ENCODE data around the gene AP1G2. TPM values are rescaled to one million over a fixed set of nuclear protein-coding genes. Genes with fewer than 3 reads are reported as not detected.
A peak's percentile ranks its signal among the peaks of the same experiment; 100 is the strongest.

The AP1G2 gene
- total and polyA plus RNA-seq, 8 donors = 39.1 to 531 (median 189) TPM

GRCh38 chr14:23579739-23580138 lies 12.1 kb upstream of the AP1G2 start:
- intact Hi-C loops (cut with DNase I; ENCODE audit: low total_unique reads) = no loop called here
- no peaks in the 10 kb centered on the region for H3K36me3 ChIP-seq

GRCh38 chr14:23579311-23579630 lies 11.7 kb upstream of the AP1G2 start:
- peaks cover 23 to 30% (median 26%) of the 10 kb centered on the region in 4 donors for H3K4me1 ChIP-seq
- TF ChIP-seq CTCF (IDR thresholded peaks at IDR 0.05) = no peak
- no peak for TF ChIP-seq POLR2AphosphoS5 (IDR thresholded peaks at IDR 0.05)
- TF ChIP-seq EP300 (IDR thresholded peaks at IDR 0.05) = no peak
- TF ChIP-seq POLR2A (IDR thresholded peaks at IDR 0.05) = no peak
- DNase-seq = peak in 1 of 2 donors; percentile 11
- H3K4me3 ChIP-seq = no peak overlapping the region
- intact Hi-C loops (cut with DNase I; ENCODE audit: low total_unique reads) = no loop called here
- 59 to 76% (median 70%) methylated on average over 3 of the region's 3 CpGs for WGBS, 5 donors
- no peaks in the 10 kb centered on the region for H3K9me3 ChIP-seq
- H3K27me3 ChIP-seq = peaks cover 29 to 84% (median 39%) of the 10 kb centered on the region in 3 donors
- H3K27ac ChIP-seq = no peak overlapping the region
- no peaks in the 10 kb centered on the region for H3K36me3 ChIP-seq

More at GRCh38 chr14:23579739-23580138, 12.1 kb upstream of the AP1G2 start:
- DNase-seq = no peak
- Histone ChIP-seq H3K9me3 (no peaks in the 10 kb centered on the region), H3K4me3 (no peak overlapping the region), H3K27me3 (peaks cover 28 to 80% (median 39%) of the 10 kb centered on the region in 3 donors), H3K4me1 (peaks cover 23 to 30% (median 26%) of the 10 kb centered on the region in 4 donors), H3K27ac (no peak overlapping the region)
- TF ChIP-seq POLR2A (IDR thresholded peaks at IDR 0.05) (no peak), CTCF (IDR thresholded peaks at IDR 0.05) (no peak), EP300 (IDR thresholded peaks at IDR 0.05) (no peak), POLR2AphosphoS5 (IDR thresholded peaks at IDR 0.05) (no peak)

- H3K27ac ChIP-seq = no peak within 1 kb of the TSS
- H3K4me3 ChIP-seq = peak within 1 kb of the TSS in 2 of 4 donors; percentile 22 to 42
- H3K36me3 ChIP-seq = no peaks in the 10 kb centered on the region
- TF ChIP-seq EP300 (IDR thresholded peaks at IDR 0.05) = no peak
- TF ChIP-seq POLR2A (IDR thresholded peaks at IDR 0.05) = no peak
- TF ChIP-seq POLR2AphosphoS5 (IDR thresholded peaks at IDR 0.05) = no peak
- no peak for TF ChIP-seq CTCF (IDR thresholded peaks at IDR 0.05)
- DNase-seq = peak; percentile 9 to 78
- intact Hi-C loops (cut with DNase I; ENCODE audit: low total_unique reads) = no loop called here
- peaks cover 23 to 30% (median 26%) of the 10 kb centered on the region in 4 donors for H3K4me1 ChIP-seq
- H3K9me3 ChIP-seq = no peaks in the 10 kb centered on the region
- H3K27me3 ChIP-seq = peaks cover 29 to 88% (median 39%) of the 10 kb centered on the region in 3 donors
- 23 to 30% (median 27%) methylated on average over 18 of the region's 18 CpGs for WGBS, 5 donors
Measured at GRCh38 chr14:23578560-23579310, 11.1 kb upstream of the AP1G2 start, which contains the start of gene JPH4. TSS of gene JPH4 (minus strand) at chr14:23578790. CDS start at chr14:23577453, 1,337 bp downstream.

- 3 to 7% (median 4%) methylated on average over 16 to 24 of the region's 24 CpGs for WGBS, 5 donors
- Histone ChIP-seq H3K27me3 (peaks cover 29 to 96% (median 39%) of the 10 kb centered on the region in 3 donors), H3K9me3 (no peaks in the 10 kb centered on the region), H3K27ac (no peak overlapping the region), H3K36me3 (no peaks in the 10 kb centered on the region), H3K4me3 (peak overlapping the region in 2 of 4 donors; percentile 22 to 42), H3K4me1 (peaks cover 23 to 30% (median 26%) of the 10 kb centered on the region in 4 donors)
- intact Hi-C loops (cut with DNase I; ENCODE audit: low total_unique reads) = no loop called here
- DNase-seq = peak in 1 of 2 donors; percentile 11
- TF ChIP-seq CTCF (IDR thresholded peaks at IDR 0.05) = no peak
- no peak for TF ChIP-seq POLR2AphosphoS5 (IDR thresholded peaks at IDR 0.05)
- no peak for TF ChIP-seq POLR2A (IDR thresholded peaks at IDR 0.05)
- TF ChIP-seq EP300 (IDR thresholded peaks at IDR 0.05) = no peak
Measured at GRCh38 chr14:23577710-23578392, 10.3 kb upstream of the AP1G2 start.
